Prostate gland (tissue), 2 donors: ENCODE measurements around the gene HIF1A. TPM values are rescaled to one million over a fixed set of nuclear protein-coding genes. Genes with fewer than 3 reads are reported as not detected.

Experiments used
- DNase-seq: peaks from one replicate; pipeline ENCODE4 v3.0.0-alpha.2; 2019; ENCODE audit warnings: low spot score
- H3K27ac ChIP-seq, 2 donors: fragments of 200-600 bp; sonication (generic); 2 replicates each; pipeline ENCODE4 v1.5.1; 2017 to 2019
- H3K27me3 ChIP-seq: fragments of 200-600 bp; sonication (generic); replicated peaks from 2 replicates; pipeline ENCODE4 v1.5.1; 2019; ENCODE audit not compliant: insufficient read depth
- H3K36me3 ChIP-seq, 2 donors: fragments of 200-600 bp; sonication (generic); 1 replicate in 1 of 2; 2 replicates in 1 of 2; pipeline versions ENCODE4 v1.5.1 to v1.8.1; 2017 to 2019
- H3K4me1 ChIP-seq: fragments of 200-600 bp; sonication (generic); replicated peaks from 2 replicates; pipeline ENCODE4 v1.5.1; 2019
- H3K4me3 ChIP-seq, 2 donors: fragments of 200-600 bp; sonication (generic); 2 replicates each; pipeline ENCODE4 v1.5.1; 2017 to 2019
- H3K9me3 ChIP-seq: fragments of 200-600 bp; sonication (generic); 2 replicates; pipeline ENCODE4 v1.5.1; 2017
- POLR2A ChIP-seq: fragments of 450-650 bp; IDR thresholded peaks from one replicate; pipeline ENCODE4 v1.6.1; 2016; ENCODE audit warnings: antibody characterized with exemption, mild to moderate bottlenecking
- POLR2AphosphoS5 ChIP-seq: sonication (generic); formaldehyde crosslinking; IDR thresholded peaks from one replicate; pipeline ENCODE4 v1.6.1; 2017; ENCODE audit warnings: antibody characterized with exemption
- WGBS: methylation state at CpG from one replicate; pipeline ENCODE4 v1.1.5; 2018; 5-methylcytosine and 5-hydroxymethylcytosine counted together
- intact Hi-C: fragments of 100-400 bp; cut with DNase I; formaldehyde crosslinking; loops from one replicate; pipeline ENCODE4 v1.14.2; 2022
- total RNA-seq, 2 donors: library from RNA; depleted of rRNA; stranded (reverse); fragments of >200 nt; gene quantifications; one replicate each; pipeline ENCODE4 v1.1.0, GENCODE V29; 2016
- TF ChIP-seq, protein P1 (sequence below), 4 experiments: fragments of 200-600 bp in 2 of 4; fragments of 450-650 bp in 2 of 4; sonication (generic) in 2 of 4; IDR thresholded peaks; 1 replicate in 3 of 4; 2 replicates in 1 of 4; pipeline ENCODE4 v1.5.1; 2016 to 2019; ENCODE audit warnings: antibody characterized with exemption in 4 of 4, mild to moderate bottlenecking in 2 of 4, moderate library complexity in 2 of 4

HIF1A gene
- total RNA-seq, 2 donors from 2014 or later, result 61.7 to 101 TPM

DNA sequence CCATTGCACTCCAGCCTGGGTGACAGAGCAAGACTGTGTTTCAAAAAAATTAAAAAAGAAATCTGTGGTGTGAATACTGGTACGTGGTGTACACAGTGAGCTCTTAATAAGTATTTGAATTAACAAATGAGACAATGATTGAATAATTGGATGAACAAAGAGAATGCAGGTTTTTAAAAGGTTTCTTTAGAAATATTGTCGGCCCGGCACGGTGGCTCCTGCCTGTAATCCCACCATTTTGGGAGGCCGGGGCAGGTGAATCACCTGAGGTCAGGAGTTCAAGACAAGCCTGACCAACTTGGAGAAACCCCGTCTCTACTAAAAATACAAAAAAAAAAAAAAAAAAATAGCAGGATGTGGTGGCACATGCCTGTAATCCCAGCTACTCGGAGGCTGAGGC lies 6.6 kb downstream of the HIF1A start:
- TF ChIP-seq, protein P1, sequence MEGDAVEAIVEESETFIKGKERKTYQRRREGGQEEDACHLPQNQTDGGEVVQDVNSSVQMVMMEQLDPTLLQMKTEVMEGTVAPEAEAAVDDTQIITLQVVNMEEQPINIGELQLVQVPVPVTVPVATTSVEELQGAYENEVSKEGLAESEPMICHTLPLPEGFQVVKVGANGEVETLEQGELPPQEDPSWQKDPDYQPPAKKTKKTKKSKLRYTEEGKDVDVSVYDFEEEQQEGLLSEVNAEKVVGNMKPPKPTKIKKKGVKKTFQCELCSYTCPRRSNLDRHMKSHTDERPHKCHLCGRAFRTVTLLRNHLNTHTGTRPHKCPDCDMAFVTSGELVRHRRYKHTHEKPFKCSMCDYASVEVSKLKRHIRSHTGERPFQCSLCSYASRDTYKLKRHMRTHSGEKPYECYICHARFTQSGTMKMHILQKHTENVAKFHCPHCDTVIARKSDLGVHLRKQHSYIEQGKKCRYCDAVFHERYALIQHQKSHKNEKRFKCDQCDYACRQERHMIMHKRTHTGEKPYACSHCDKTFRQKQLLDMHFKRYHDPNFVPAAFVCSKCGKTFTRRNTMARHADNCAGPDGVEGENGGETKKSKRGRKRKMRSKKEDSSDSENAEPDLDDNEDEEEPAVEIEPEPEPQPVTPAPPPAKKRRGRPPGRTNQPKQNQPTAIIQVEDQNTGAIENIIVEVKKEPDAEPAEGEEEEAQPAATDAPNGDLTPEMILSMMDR (IDR thresholded peaks at IDR 0.05), result no peak
- TF ChIP-seq POLR2AphosphoS5 (no peak), POLR2A (no peak)
- H3K9me3 ChIP-seq, result no peaks in the 10 kb centered on the region
- H3K27ac ChIP-seq, result no peak overlapping the region
- no peaks in the 10 kb centered on the region for H3K36me3 ChIP-seq
- H3K4me1 ChIP-seq, result no peaks in the 10 kb centered on the region
- 73% methylated on average over 7 of the region's 7 CpGs for WGBS
- intact Hi-C loops, result no loop called here
- no peak overlapping the region for H3K4me3 ChIP-seq
- DNase-seq, result no peak
- H3K27me3 ChIP-seq, result no peaks in the 10 kb centered on the region

GRCh38 chr14:61703342-61704129 lies 8.2 kb downstream of the HIF1A start:
- H3K4me1 ChIP-seq, result no peaks in the 10 kb centered on the region
- WGBS, result 52% methylated on average over 3 of the region's 3 CpGs

DNA sequence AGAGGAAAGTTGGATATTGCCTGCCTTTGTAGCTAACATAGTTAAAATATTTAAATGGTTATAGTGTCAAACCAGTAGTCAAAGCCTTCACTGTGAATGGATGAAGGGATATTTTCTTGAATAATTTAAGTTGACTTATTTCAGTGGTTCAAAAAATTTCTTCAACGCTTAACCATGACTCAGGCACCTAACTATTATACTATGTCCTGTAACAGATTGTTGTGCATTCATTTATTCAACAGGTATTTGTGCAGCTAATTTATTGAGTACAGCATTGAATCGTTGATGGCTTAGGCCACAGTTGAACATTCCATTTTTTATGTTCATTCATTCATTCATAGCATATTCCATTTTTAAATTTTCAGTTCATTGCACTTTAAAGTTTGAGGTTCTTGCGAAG lies 9.2 kb downstream of the HIF1A start:
- no peaks in the 10 kb centered on the region for H3K9me3 ChIP-seq
- H3K4me1 ChIP-seq, result no peaks in the 10 kb centered on the region
- H3K4me3 ChIP-seq, result no peak overlapping the region
- intact Hi-C loops, result no loop called here
- 82% methylated on average over 3 of the region's 3 CpGs for WGBS
- no peaks in the 10 kb centered on the region for H3K27me3 ChIP-seq
- no peak for DNase-seq
- H3K27ac ChIP-seq, result no peak overlapping the region
- no peaks in the 10 kb centered on the region for H3K36me3 ChIP-seq
- TF ChIP-seq POLR2AphosphoS5, result no peak
- no peak for TF ChIP-seq POLR2A
- TF ChIP-seq, protein P1 (IDR thresholded peaks at IDR 0.05), result no peak

More at GRCh38 chr14:61703342-61704129, 8.2 kb downstream of the HIF1A start:
- no peak for DNase-seq
- Histone ChIP-seq H3K9me3 (no peaks in the 10 kb centered on the region), H3K27me3 (no peaks in the 10 kb centered on the region), H3K36me3 (no peaks in the 10 kb centered on the region), H3K27ac (no peak overlapping the region), H3K4me3 (no peak overlapping the region)
- intact Hi-C loops, result no loop called here
- TF ChIP-seq POLR2AphosphoS5 (no peak), POLR2A (no peak)
- TF ChIP-seq, protein P1 (IDR thresholded peaks at IDR 0.05), result no peak

DNA sequence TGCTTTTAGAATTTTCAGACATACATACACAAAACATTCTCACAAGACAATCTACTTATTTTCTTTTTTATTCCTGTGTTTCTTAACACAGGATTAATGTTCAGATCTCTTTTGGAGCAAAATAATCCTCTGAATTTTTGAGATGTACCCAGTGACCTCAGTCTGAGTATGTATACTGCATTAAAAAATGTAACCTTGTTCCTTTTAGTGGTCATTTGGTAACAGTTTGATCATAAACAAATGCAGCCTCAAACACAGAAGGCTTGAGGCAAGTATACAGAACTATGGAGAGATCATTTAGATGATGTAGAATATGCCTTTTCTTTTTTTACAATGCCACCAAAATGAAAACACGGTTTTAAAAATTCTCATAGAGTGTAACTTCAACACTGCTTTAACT lies 9.7 kb downstream of the HIF1A start:
- intact Hi-C loops, result no loop called here
- TF ChIP-seq POLR2A, result no peak

DNA sequence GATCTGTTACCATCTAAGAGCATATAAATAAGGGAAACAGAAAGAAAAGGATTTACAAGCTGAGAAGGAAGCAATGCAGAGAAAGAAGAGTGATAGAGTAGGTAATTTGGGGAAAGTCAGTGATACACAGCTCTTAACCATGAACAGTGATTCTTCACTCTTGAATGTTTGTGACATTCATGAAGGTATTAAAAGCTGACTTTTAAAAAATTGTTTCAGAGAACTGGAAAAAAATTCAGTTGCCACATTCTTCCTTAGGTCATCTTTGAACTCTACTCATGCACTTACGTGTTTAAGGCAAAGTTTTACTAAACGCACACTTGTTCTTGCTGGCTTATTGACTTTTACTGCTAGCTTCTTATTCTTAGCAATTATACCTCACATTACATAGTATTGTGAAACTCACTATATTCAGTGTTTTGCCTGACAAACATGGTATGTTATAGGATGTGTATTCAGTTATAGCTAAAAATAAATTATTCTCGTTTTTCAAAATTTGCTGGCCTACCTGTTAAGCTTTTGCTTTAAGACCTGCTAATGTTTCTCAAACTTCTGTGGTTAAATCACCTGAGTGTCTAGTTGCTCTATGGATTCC lies 10.9 kb downstream of the HIF1A start:
- H3K9me3 ChIP-seq, result no peaks in the 10 kb centered on the region
- WGBS, result 68% methylated on average over 3 of the region's 3 CpGs
- TF ChIP-seq, protein P1 (IDR thresholded peaks at IDR 0.05), result no peak
- no peak for TF ChIP-seq POLR2AphosphoS5
- TF ChIP-seq POLR2A, result no peak
- H3K27me3 ChIP-seq, result no peaks in the 10 kb centered on the region
- intact Hi-C loops, result no loop called here
- H3K27ac ChIP-seq, result no peak overlapping the region
- DNase-seq, result no peak
- H3K4me3 ChIP-seq, result no peak overlapping the region
- H3K36me3 ChIP-seq, result no peaks in the 10 kb centered on the region
- no peaks in the 10 kb centered on the region for H3K4me1 ChIP-seq

More for the DNA sequence above, 9.7 kb downstream of the HIF1A start:
- DNase-seq, result no peak
- 56% methylated on average over 1 of the region's 1 CpG for WGBS
- Histone ChIP-seq H3K4me1 (no peaks in the 10 kb centered on the region), H3K36me3 (no peaks in the 10 kb centered on the region), H3K27me3 (no peaks in the 10 kb centered on the region), H3K4me3 (no peak overlapping the region), H3K9me3 (no peaks in the 10 kb centered on the region), H3K27ac (no peak overlapping the region)
